ENCODE measurements around the gene PEAR1. TPM values are rescaled to one million over a fixed set of nuclear protein-coding genes. Genes with fewer than 3 reads are reported as not detected.

PEAR1 gene
- total and polyA plus RNA-seq, 2 of the 4 experiments (the other 2 are of a cell fraction) = 2.0 to 44.4 TPM

DNA sequence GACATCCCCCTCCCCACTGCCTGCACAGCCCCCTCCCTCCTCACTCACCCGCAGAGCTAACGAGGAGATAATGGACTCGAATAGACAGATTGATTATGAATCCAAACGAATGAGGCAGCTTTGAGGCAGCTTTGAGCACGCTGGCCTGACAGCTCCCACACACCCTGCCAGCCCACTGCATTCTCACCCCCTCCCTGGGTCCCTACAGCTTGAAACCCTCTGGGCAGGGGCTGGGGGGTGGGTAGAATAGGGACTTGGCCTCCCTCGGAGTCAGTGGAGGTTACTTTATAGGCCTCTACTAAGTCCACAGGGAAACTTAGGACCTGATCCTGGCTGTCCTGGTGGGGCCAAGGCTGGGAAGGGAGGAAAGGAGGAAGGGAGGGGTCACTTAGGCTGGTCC, 30.9 kb upstream of the PEAR1 start:
- Histone ChIP-seq H3K9me1 (ENCODE audit: insufficient read depth, low read length) (no peaks in the 10 kb centered on the region), H3K36me3 (ENCODE audit: control insufficient read depth, insufficient read depth, low read length) (no peaks in the 10 kb centered on the region), H4K91ac (ENCODE audit: insufficient read depth, low read depth, low read length) (no peak overlapping the region), H3K4me1 (ENCODE audit: control insufficient read depth, insufficient read depth, low read length) (peaks cover 4% of the 10 kb centered on the region; the same call in 1 of the 2 replicates), H3K14ac (replicated peaks; ENCODE audit: low read depth, low read length) (no peak overlapping the region), H2AK9ac (replicated peaks; ENCODE audit: low read depth, low read length, poor library complexity) (no peak overlapping the region), H4K8ac (ENCODE audit: low read depth in 2 of 2, low read length in 2 of 2) (no peak overlapping the region), H2BK15ac (ENCODE audit: low read depth, low read length) (no peak overlapping the region), H3K27me3 (ENCODE audit: control insufficient read depth, insufficient read depth, low read length) (peaks cover 88% of the 10 kb centered on the region), H3K4me3 (ENCODE audit: insufficient read depth, low read depth, low read length) (no peak overlapping the region), H4K5ac (ENCODE audit: low read depth, low read length) (no peak overlapping the region), H3K9me3 (ENCODE audit: control insufficient read depth, insufficient read depth, low read length) (no peaks in the 10 kb centered on the region), H3K27ac (ENCODE audit: insufficient read depth, low read length) (no peak overlapping the region), H2BK120ac (ENCODE audit: low read depth, low read length) (no peak overlapping the region), H3K23ac (ENCODE audit: low read depth, low read length) (no peak overlapping the region), H3K56ac (ENCODE audit: extremely low read depth, insufficient read depth, low read length) (no peak overlapping the region), H3K4ac (ENCODE audit: low read depth, low read length) (no peak overlapping the region), H2BK5ac (ENCODE audit: low read depth, low read length, poor library complexity, severe bottlenecking) (no peak overlapping the region), H2AK5ac (ENCODE audit: low read depth, low read length) (no peak overlapping the region), H3K18ac (ENCODE audit: low read depth, low read length) (no peak overlapping the region), H3K79me1 (ENCODE audit: low read depth in 1 of 2, low read length in 2 of 2) (no peaks in the 10 kb centered on the region), H3K9ac (ENCODE audit: low read depth, low read length) (no peak overlapping the region), H2AFZ (replicated peaks; ENCODE audit: low read length, poor library complexity) (no peak overlapping the region), H2BK20ac (ENCODE audit: low read depth, low read length) (no peak overlapping the region), H3K4me2 (ENCODE audit: low read depth, low read length) (no peak overlapping the region), H4K20me1 (ENCODE audit: insufficient read depth, low read length) (0 out of 2 replicates have a peak, but pooled peaks cover 9% of the 10 kb centered on the region)
- in situ Hi-C loops (cut with MboI; ENCODE audit: low sequenced_read_pairs) = no loop called here
- no peak for ATAC-seq (ENCODE audit: low read depth)
- no TSS peak for BruUV-seq (replicated peaks)
- intact Hi-C loops (cut with micrococcal nuclease) = no loop called here
- POLR2A ChIA-PET (ENCODE audit: unreplicated experiment) = no interaction called here
- dilution Hi-C loops (cut with HindIII; ENCODE audit: low sequenced_read_pairs, unreplicated experiment) = no loop called here
- TF ChIP-seq NFE2L2 (IDR thresholded peaks at IDR 0.05; ENCODE audit: low read depth, low read length) (no peak), MAFK (IDR thresholded peaks at IDR 0.05; ENCODE audit: low read depth, low read length) (no peak), RCOR1 (IDR thresholded peaks at IDR 0.05; ENCODE audit: insufficient replicate concordance, low read length) (no peak), BHLHE40 (IDR thresholded peaks at IDR 0.05; ENCODE audit: low read depth, low read length) (no peak), CEBPB (IDR thresholded peaks at IDR 0.05; ENCODE audit: low read depth, low read length) (no peak), POLR2A (IDR thresholded peaks at IDR 0.05; ENCODE audit: low read depth, low read length) (no peak), MAZ (IDR thresholded peaks at IDR 0.05; ENCODE audit: borderline replicate concordance, low read depth, low read length) (no peak), RAD21 (IDR thresholded peaks at IDR 0.05; ENCODE audit: low read length) (no peak), CHD1 (IDR thresholded peaks at IDR 0.05; ENCODE audit: low read depth, low read length) (no peak), RFX5 (IDR thresholded peaks at IDR 0.05; ENCODE audit: low read depth, low read length) (no peak), SMC3 (IDR thresholded peaks at IDR 0.05; ENCODE audit: low read depth, low read length) (no peak), MXI1 (IDR thresholded peaks at IDR 0.05; ENCODE audit: borderline replicate concordance, low read depth, low read length) (no peak), FOS (IDR thresholded peaks at IDR 0.05; ENCODE audit: low read depth, low read length) (no peak)
- TF ChIP-seq, protein P1, sequence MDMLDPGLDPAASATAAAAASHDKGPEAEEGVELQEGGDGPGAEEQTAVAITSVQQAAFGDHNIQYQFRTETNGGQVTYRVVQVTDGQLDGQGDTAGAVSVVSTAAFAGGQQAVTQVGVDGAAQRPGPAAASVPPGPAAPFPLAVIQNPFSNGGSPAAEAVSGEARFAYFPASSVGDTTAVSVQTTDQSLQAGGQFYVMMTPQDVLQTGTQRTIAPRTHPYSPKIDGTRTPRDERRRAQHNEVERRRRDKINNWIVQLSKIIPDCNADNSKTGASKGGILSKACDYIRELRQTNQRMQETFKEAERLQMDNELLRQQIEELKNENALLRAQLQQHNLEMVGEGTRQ (IDR thresholded peaks at IDR 0.05; ENCODE audit: low read depth, low read length) = no peak
- TF ChIP-seq, protein P2, sequence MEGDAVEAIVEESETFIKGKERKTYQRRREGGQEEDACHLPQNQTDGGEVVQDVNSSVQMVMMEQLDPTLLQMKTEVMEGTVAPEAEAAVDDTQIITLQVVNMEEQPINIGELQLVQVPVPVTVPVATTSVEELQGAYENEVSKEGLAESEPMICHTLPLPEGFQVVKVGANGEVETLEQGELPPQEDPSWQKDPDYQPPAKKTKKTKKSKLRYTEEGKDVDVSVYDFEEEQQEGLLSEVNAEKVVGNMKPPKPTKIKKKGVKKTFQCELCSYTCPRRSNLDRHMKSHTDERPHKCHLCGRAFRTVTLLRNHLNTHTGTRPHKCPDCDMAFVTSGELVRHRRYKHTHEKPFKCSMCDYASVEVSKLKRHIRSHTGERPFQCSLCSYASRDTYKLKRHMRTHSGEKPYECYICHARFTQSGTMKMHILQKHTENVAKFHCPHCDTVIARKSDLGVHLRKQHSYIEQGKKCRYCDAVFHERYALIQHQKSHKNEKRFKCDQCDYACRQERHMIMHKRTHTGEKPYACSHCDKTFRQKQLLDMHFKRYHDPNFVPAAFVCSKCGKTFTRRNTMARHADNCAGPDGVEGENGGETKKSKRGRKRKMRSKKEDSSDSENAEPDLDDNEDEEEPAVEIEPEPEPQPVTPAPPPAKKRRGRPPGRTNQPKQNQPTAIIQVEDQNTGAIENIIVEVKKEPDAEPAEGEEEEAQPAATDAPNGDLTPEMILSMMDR (conservative IDR thresholded peaks at IDR 0.05; ENCODE audit: low read depth, low read length) = no peak
- TF ChIP-seq, protein P3, sequence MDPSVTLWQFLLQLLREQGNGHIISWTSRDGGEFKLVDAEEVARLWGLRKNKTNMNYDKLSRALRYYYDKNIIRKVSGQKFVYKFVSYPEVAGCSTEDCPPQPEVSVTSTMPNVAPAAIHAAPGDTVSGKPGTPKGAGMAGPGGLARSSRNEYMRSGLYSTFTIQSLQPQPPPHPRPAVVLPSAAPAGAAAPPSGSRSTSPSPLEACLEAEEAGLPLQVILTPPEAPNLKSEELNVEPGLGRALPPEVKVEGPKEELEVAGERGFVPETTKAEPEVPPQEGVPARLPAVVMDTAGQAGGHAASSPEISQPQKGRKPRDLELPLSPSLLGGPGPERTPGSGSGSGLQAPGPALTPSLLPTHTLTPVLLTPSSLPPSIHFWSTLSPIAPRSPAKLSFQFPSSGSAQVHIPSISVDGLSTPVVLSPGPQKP (IDR thresholded peaks at IDR 0.05; ENCODE audit: borderline replicate concordance, low read depth, low read length) = no peak
- CTCF ChIA-PET = interaction anchor here (0.6 to 3.6 kb wide), 4 partner anchors 24 to 173 kb away, joined by 4 to 19 read pairs (median 4); no protein-coding TSS in a partner anchor
- no peak for DNase-seq
- WGBS, 2 experiments (ENCODE audit: extremely low coverage in 2 of 2, insufficient read length in 1 of 2) = no CpG with 5 or more reads among the region's 6 CpGs

All from IMR-90 (cell line).